ENCODE data around the gene ACADVL.

ACADVL gene

GRCh38 chr17:7262935-7263800, 43.4 kb downstream of the ACADVL start:
- no peak for DNase-seq (ENCODE audit: low spot score in 2 of 2)
- peak; percentile 18 for ATAC-seq (ENCODE audit: low read depth)
- H3K27me3 Mint-ChIP-seq, result peaks cover 15% of the 10 kb centered on the region
- H3K4me1 Mint-ChIP-seq, result peaks cover 14% of the 10 kb centered on the region
- H3K9me3 Mint-ChIP-seq, result no peaks in the 10 kb centered on the region
- H3K36me3 Mint-ChIP-seq, result peaks cover 2% of the 10 kb centered on the region
- peak overlapping the region; percentile 69 for H3K27ac Mint-ChIP-seq
- peak overlapping the region; percentile 85 for H3K4me3 Mint-ChIP-seq

- ATAC-seq (ENCODE audit: low read depth) (no peak), DNase-seq (ENCODE audit: low spot score in 2 of 2) (no peak)
- H3K9me3 Mint-ChIP-seq, result no peaks in the 10 kb centered on the region
- H3K27me3 Mint-ChIP-seq, result peaks cover 15% of the 10 kb centered on the region
- H3K36me3 Mint-ChIP-seq, result peaks cover 2% of the 10 kb centered on the region
- peaks cover 14% of the 10 kb centered on the region for H3K4me1 Mint-ChIP-seq
- no peak overlapping the region for H3K27ac Mint-ChIP-seq
- peak overlapping the region; percentile 15 for H3K4me3 Mint-ChIP-seq
Measured at GRCh38 chr17:7263801-7264078, 44.0 kb downstream of the ACADVL start.

GRCh38 chr17:7266784-7267183, 47.0 kb downstream of the ACADVL start:
- ATAC-seq (ENCODE audit: low read depth) (no peak), DNase-seq (ENCODE audit: low spot score in 2 of 2) (no peak)
- H3K36me3 Mint-ChIP-seq, result peaks cover 2% of the 10 kb centered on the region
- no peak overlapping the region for H3K4me3 Mint-ChIP-seq
- peaks cover 17% of the 10 kb centered on the region for H3K27me3 Mint-ChIP-seq
- H3K9me3 Mint-ChIP-seq, result no peaks in the 10 kb centered on the region
- peaks cover 12% of the 10 kb centered on the region for H3K4me1 Mint-ChIP-seq
- no peak overlapping the region for H3K27ac Mint-ChIP-seq

Measured in memory B cell (primary cell).